ENCODE data around the gene PLEKHA8.

DNA sequence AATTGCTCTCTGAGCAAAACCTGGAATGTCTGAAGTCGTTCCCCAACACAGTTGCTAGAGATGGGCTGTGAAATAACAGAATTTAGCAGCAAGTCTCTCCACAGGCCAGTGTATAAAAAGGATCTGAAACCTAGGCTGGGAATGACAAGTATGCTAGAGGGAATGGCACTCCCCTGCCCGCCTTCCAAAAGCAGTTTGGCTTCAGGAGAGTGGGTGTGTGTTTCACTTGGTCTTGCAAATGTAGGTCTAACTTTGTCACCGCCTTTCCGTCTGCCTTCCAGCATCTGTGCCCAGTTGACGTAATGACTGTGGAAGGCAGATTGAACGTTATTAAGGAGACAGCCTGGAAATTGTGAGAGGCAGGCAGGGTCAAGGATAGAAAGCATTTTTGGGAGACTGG, 88.6 kb downstream of the PLEKHA8 start:
- TF ChIP-seq CTCF (IDR thresholded peaks at IDR 0.05) (no peak), EZH2phosphoT487 (IDR thresholded peaks at IDR 0.05) (no peak)
